ENCODE data around the gene DRD2. TPM values are rescaled to one million over a fixed set of nuclear protein-coding genes. Genes with fewer than 3 reads are reported as not detected.

The DRD2 gene
- polyA plus RNA-seq, 1 donor = 0.37 TPM

GRCh38 chr11:113484223-113484622 lies 9.0 kb upstream of the DRD2 start:
- DNase-seq = no peak

GRCh38 chr11:113481672-113482071 lies 6.5 kb upstream of the DRD2 start:
- no peak for DNase-seq

GRCh38 chr11:113481226-113481625 lies 6.0 kb upstream of the DRD2 start:
- no peak for DNase-seq

GRCh38 chr11:113477321-113477720 lies 2.1 kb upstream of the DRD2 start:
- no peak for DNase-seq

GRCh38 chr11:113476553-113476952 lies 1.4 kb upstream of the DRD2 start:
- no peak for DNase-seq

GRCh38 chr11:113474362-113475159 lies 637 bp downstream of the DRD2 start:
- peak; percentile 95 for DNase-seq

GRCh38 chr11:113473983-113474361 lies 1.2 kb downstream of the DRD2 start:
- DNase-seq = no peak

GRCh38 chr11:113472471-113472870 lies 2.7 kb downstream of the DRD2 start:
- no peak for DNase-seq

GRCh38 chr11:113470233-113470632 lies 5.0 kb downstream of the DRD2 start:
- DNase-seq = no peak

GRCh38 chr11:113468726-113469345 lies 6.4 kb downstream of the DRD2 start:
- DNase-seq = no peak

- DNase-seq = no peak
Measured at GRCh38 chr11:113467545-113467944, 7.7 kb downstream of the DRD2 start.

- DNase-seq = no peak
Measured at GRCh38 chr11:113465786-113466185, 9.4 kb downstream of the DRD2 start.

GRCh38 chr11:113464416-113464815 lies 10.8 kb downstream of the DRD2 start:
- DNase-seq = no peak

- no peak for DNase-seq
Measured at GRCh38 chr11:113462830-113463229, 12.4 kb downstream of the DRD2 start.

GRCh38 chr11:113461639-113462038 lies 13.6 kb downstream of the DRD2 start:
- DNase-seq = no peak

GRCh38 chr11:113460469-113460868 lies 14.7 kb downstream of the DRD2 start:
- DNase-seq = no peak

GRCh38 chr11:113458189-113458588 lies 17.0 kb downstream of the DRD2 start:
- DNase-seq = no peak

- no peak for DNase-seq
Measured at GRCh38 chr11:113457784-113458183, 17.4 kb downstream of the DRD2 start.

GRCh38 chr11:113454455-113454854 lies 20.7 kb downstream of the DRD2 start:
- DNase-seq = no peak

GRCh38 chr11:113449743-113450142 lies 25.5 kb downstream of the DRD2 start:
- DNase-seq = no peak

GRCh38 chr11:113448316-113448677 lies 26.9 kb downstream of the DRD2 start:
- no peak for DNase-seq

- no peak for DNase-seq
Measured at GRCh38 chr11:113447621-113448315, 27.4 kb downstream of the DRD2 start.

- DNase-seq = no peak
Measured at GRCh38 chr11:113446938-113447337, 28.3 kb downstream of the DRD2 start.

Measured in left kidney (tissue), 2 donors.